ENCODE data around the gene PLD1. TPM values are rescaled to one million over a fixed set of nuclear protein-coding genes. Genes with fewer than 3 reads are reported as not detected.

PLD1 gene
- total and polyA plus RNA-seq, 2 of the 8 experiments (the other 6 are each of a cell fraction or from before 2014, with no cell fraction given) = 1.2 to 2.6 TPM

GRCh38 chr3:171733561-171733960, 76.7 kb downstream of the PLD1 start:
- no peak overlapping the region for H4K5ac ChIP-seq (ENCODE audit: insufficient read length, low read depth, low read length)
- ChIA-PET CTCF (ENCODE audit: partially characterized antibody) (interaction anchor here (0.5 to 2.5 kb wide), 2 partner anchors 39 to 193 kb away, joined by 3 to 10 read pairs; no protein-coding TSS in a partner anchor), POLR2A (ENCODE audit: partially characterized antibody) (no interaction called here)
- no peak for TF ChIP-seq CHD1 (IDR thresholded peaks at IDR 0.05; ENCODE audit: low read depth, low read length)
- no peak for TF ChIP-seq KDM5A (IDR thresholded peaks at IDR 0.05; ENCODE audit: low read length)
- no peaks in the 10 kb centered on the region for H3K79me2 ChIP-seq (ENCODE audit: control insufficient read depth in 1 of 2, insufficient read depth in 2 of 2, low read length in 2 of 2)
- no peak overlapping the region for H2BK5ac ChIP-seq (ENCODE audit: low read depth, low read length)
- H3K4ac ChIP-seq (replicated peaks; ENCODE audit: insufficient read length, low read depth, low read length) = no peak overlapping the region
- H2BK15ac ChIP-seq (ENCODE audit: low read length) = no peak overlapping the region
- FAIRE-seq = no peak
- H3K79me1 ChIP-seq (ENCODE audit: low read depth, low read length) = no peaks in the 10 kb centered on the region
- H3K9ac ChIP-seq (replicated peaks in 1 of 4; ENCODE audit: extremely low read depth in 1 of 4, low read depth in 3 of 4, low read length in 3 of 4) = no peak overlapping the region
- no peak overlapping the region for H3K56ac ChIP-seq (replicated peaks; ENCODE audit: insufficient read length, low read depth, low read length)
- DNase-seq (ENCODE audit: low read depth in 1 of 2, low spot score in 2 of 2) = no peak
- H2AFZ ChIP-seq (ENCODE audit: low read length) = no peak overlapping the region
- no peak overlapping the region for H3K18ac ChIP-seq (ENCODE audit: extremely low read depth, low read length)
- no peak overlapping the region for H3K4me2 ChIP-seq (ENCODE audit: insufficient read depth in 1 of 2, low read depth in 2 of 2, low read length in 2 of 2)
- no peaks in the 10 kb centered on the region for H3K27me3 ChIP-seq (replicated peaks in 1 of 4; ENCODE audit: control insufficient read depth in 3 of 4, extremely low read depth in 1 of 4, insufficient read depth in 3 of 4, low read length in 3 of 4)
- no peak overlapping the region for H3K4me3 ChIP-seq (ENCODE audit: extremely low read depth in 1 of 4, insufficient read depth in 2 of 4, low read depth in 3 of 4, low read length in 4 of 4)
- H3K23ac ChIP-seq (ENCODE audit: insufficient read length) = no peak overlapping the region
- no peaks in the 10 kb centered on the region for H3K23me2 ChIP-seq (ENCODE audit: low read depth, low read length)
- no peak overlapping the region for H4K8ac ChIP-seq (ENCODE audit: extremely low read depth, insufficient read depth, low read length)
- H2AK5ac ChIP-seq (ENCODE audit: low read depth, low read length) = no peak overlapping the region
- H2BK12ac ChIP-seq (ENCODE audit: low read depth, low read length) = no peak overlapping the region
- H2BK20ac ChIP-seq (ENCODE audit: low read length) = no peak overlapping the region
- peaks cover 0 to 3% (median 1%) of the 10 kb centered on the region in 4 experiments; a peak in 3 of 7 replicates for H3K4me1 ChIP-seq (replicated peaks in 1 of 4; ENCODE audit: control insufficient read depth in 3 of 4, insufficient read depth in 4 of 4, low read length in 3 of 4)
- no peak overlapping the region for H3K27ac ChIP-seq (ENCODE audit: low read depth, low read length)
- no peak overlapping the region for H3K14ac ChIP-seq (ENCODE audit: insufficient read length)
- H4K91ac ChIP-seq (replicated peaks; ENCODE audit: insufficient read length, low read length) = no peak overlapping the region
- no peak overlapping the region for H2BK120ac ChIP-seq (replicated peaks; ENCODE audit: low read depth, low read length)
- no peaks in the 10 kb centered on the region for H3K36me3 ChIP-seq (ENCODE audit: control insufficient read depth in 2 of 4, insufficient read depth in 4 of 4, low read length in 3 of 4)
- H4K20me1 ChIP-seq (replicated peaks in 1 of 2; ENCODE audit: control insufficient read depth in 1 of 2, insufficient read depth in 2 of 2, low read length in 2 of 2) = no peaks in the 10 kb centered on the region
- no peaks in the 10 kb centered on the region for H3K9me3 ChIP-seq (ENCODE audit: insufficient read depth in 2 of 2, low read depth in 1 of 2, low read length in 1 of 2)

Data from H1 (cell line).